RKO (cell line): ENCODE measurements around the gene DQX1.
"Not testable (repeated sequence)": the region's sequence is repeated elsewhere in the genome, so short reads cannot be mapped to it uniquely, and the experiment has no call there.

ENCODE experiments used
- DNase-seq: peaks from one replicate; pipeline ENCODE4 v3.0.0-alpha.2; 2016; ENCODE audit warnings: low spot score

DQX1 gene

GRCh38 chr2:74496997-74497776 lies 28.8 kb downstream of the DQX1 start:
- DNase-seq: no peak

- no peak for DNase-seq
These were observed 30.6 kb downstream of the DQX1 start for GRCh38 chr2:74495440-74495839.

- DNase-seq: no peak
These were observed 32.5 kb downstream of the DQX1 start for GRCh38 chr2:74493546-74493945.

- DNase-seq: no peak
These were observed 34.1 kb downstream of the DQX1 start for GRCh38 chr2:74491648-74492544.

GRCh38 chr2:74489906-74490305 lies 36.1 kb downstream of the DQX1 start:
- DNase-seq: no peak

- DNase-seq: no peak
These were observed 37.2 kb downstream of the DQX1 start for GRCh38 chr2:74488643-74489481.

GRCh38 chr2:74486141-74486540 lies 39.9 kb downstream of the DQX1 start:
- no peak for DNase-seq

GRCh38 chr2:74483675-74484164 lies 42.3 kb downstream of the DQX1 start:
- not testable (repeated sequence) for DNase-seq

GRCh38 chr2:74482801-74483674 lies 43.0 kb downstream of the DQX1 start, which contains the start of the genes CCDC142 and TTC31:
Gene CCDC142 (minus strand): TSS chr2:74482998. CDS start chr2:74482837, 161 bp downstream.
Gene TTC31 (plus strand): TSS chr2:74483081. CDS start chr2:74483096, 15 bp downstream.
- DNase-seq: peak; percentile 95

GRCh38 chr2:74481961-74482800 lies 43.9 kb downstream of the DQX1 start:
- peak; percentile 59 for DNase-seq

- DNase-seq: no peak
These were observed 44.6 kb downstream of the DQX1 start for GRCh38 chr2:74481431-74481830.

- DNase-seq: no peak
These were observed 51.1 kb downstream of the DQX1 start for GRCh38 chr2:74474899-74475298.

GRCh38 chr2:74474481-74474880 lies 51.5 kb downstream of the DQX1 start:
- no peak for DNase-seq

GRCh38 chr2:74472945-74473258 lies 53.1 kb downstream of the DQX1 start:
- DNase-seq: no peak

- DNase-seq: peak; percentile 93
These were observed 53.7 kb downstream of the DQX1 start, which contains the start of gene MRPL53 for GRCh38 chr2:74472086-74472944. Gene MRPL53 (minus strand): TSS chr2:74472680. CDS start chr2:74472660, 20 bp downstream.

GRCh38 chr2:74471332-74472065 lies 54.5 kb downstream of the DQX1 start:
- DNase-seq: no peak

- DNase-seq: not testable (repeated sequence)
These were observed 55.3 kb downstream of the DQX1 start for GRCh38 chr2:74470742-74471141.
